Naive thymus-derived CD4-positive, alpha-beta T cell (primary cell): ENCODE results near the gene OR10V1. TPM values are rescaled to one million over a fixed set of nuclear protein-coding genes. Genes with fewer than 3 reads are reported as not detected.
A peak's percentile ranks its signal among the peaks of the same experiment; 100 is the strongest.

Experiments
- ATAC-seq: fragments of 150-1000 bp; cut with Tn5 transposase; 2 replicates; pipeline ENCODE4 v1.10.0; 2021; ENCODE audit warnings: mild to moderate bottlenecking, moderate library complexity
- CTCF ChIA-PET: fragments of 350-600 bp; sonication (Branson Sonifier 250); formaldehyde crosslinking; loops from one replicate; lab custom pipeline; 2021; ENCODE audit warnings: antibody characterized with exemption; lab: Charles Lee
- POLR2A ChIA-PET: fragments of 350-600 bp; sonication (Branson Sonifier 250); formaldehyde crosslinking; loops from one replicate; lab custom pipeline; 2021; ENCODE audit warnings: antibody characterized with exemption, inconsistent platforms; lab: Charles Lee
- DNase-seq, 9 donors: peaks; one replicate each; pipeline versions ENCODE4 v3.0.0 to v3.0.0-alpha.2; 2020 to 2022; ENCODE audit warnings: mixed read lengths in 1 of 9
- H3K27ac ChIP-seq: one replicate; pipeline ENCODE4 v1.7.0; 2013; ENCODE audit warnings: mild to moderate bottlenecking, low read depth, low read length, moderate library complexity
- H3K27me3 ChIP-seq, 2 donors: one replicate each; pipeline ENCODE4 v1.7.0; 2013; ENCODE audit warnings: low read length in 2 of 2, mild to moderate bottlenecking in 2 of 2, moderate library complexity in 2 of 2; ENCODE audit not compliant: control insufficient read depth in 2 of 2, insufficient read depth in 2 of 2
- H3K36me3 ChIP-seq, 3 experiments: 1 replicate in 2 of 3; 2 replicates in 1 of 3; pipeline ENCODE4 v1.7.0; 2013; ENCODE audit warnings: low read length in 3 of 3, mild to moderate bottlenecking in 3 of 3, moderate library complexity in 1 of 3; ENCODE audit not compliant: insufficient read depth in 3 of 3, control insufficient read depth in 2 of 3
- H3K4me1 ChIP-seq, 2 donors: one replicate each; pipeline ENCODE4 v1.7.0; 2013; ENCODE audit warnings: low read length in 2 of 2, mild to moderate bottlenecking in 2 of 2, moderate library complexity in 1 of 2; ENCODE audit not compliant: control insufficient read depth in 2 of 2, insufficient read depth in 2 of 2
- H3K4me3 ChIP-seq: 2 replicates; pipeline ENCODE4 v1.7.0; 2013; ENCODE audit warnings: mild to moderate bottlenecking, low read length
- H3K9me3 ChIP-seq, 3 experiments: 1 replicate in 2 of 3; 2 replicates in 1 of 3; pipeline ENCODE4 v1.7.0; 2013; ENCODE audit warnings: low read length in 3 of 3; ENCODE audit not compliant: control insufficient read depth in 2 of 3
- H3K27ac Mint-ChIP-seq, 9 donors: one replicate each; pipeline ENCODE4 v1.8.0; 2020 to 2022; ENCODE audit warnings: mixed read lengths in 9 of 9, mild to moderate bottlenecking in 8 of 9, moderate library complexity in 5 of 9, inconsistent platforms in 2 of 9
- H3K27me3 Mint-ChIP-seq, 5 donors: one replicate each; pipeline ENCODE4 v1.8.0; 2021 to 2022; ENCODE audit warnings: mixed read lengths in 5 of 5, mild to moderate bottlenecking in 1 of 5
- H3K36me3 Mint-ChIP-seq, 5 donors: one replicate each; pipeline ENCODE4 v1.8.0; 2020 to 2022; ENCODE audit warnings: mixed read lengths in 5 of 5, mild to moderate bottlenecking in 3 of 5, inconsistent platforms in 1 of 5
- H3K4me1 Mint-ChIP-seq, 7 donors: one replicate each; pipeline ENCODE4 v1.8.0; 2020 to 2022; ENCODE audit warnings: mixed read lengths in 7 of 7, mild to moderate bottlenecking in 3 of 7, inconsistent platforms in 1 of 7
- H3K4me3 Mint-ChIP-seq, 10 donors: one replicate each; pipeline ENCODE4 v1.8.0; 2020 to 2022; ENCODE audit warnings: mild to moderate bottlenecking in 10 of 10, mixed read lengths in 10 of 10, moderate library complexity in 6 of 10, inconsistent platforms in 2 of 10
- H3K9me3 Mint-ChIP-seq, 11 donors: one replicate each; pipeline ENCODE4 v1.8.0; 2020 to 2022; ENCODE audit warnings: mixed read lengths in 11 of 11, mild to moderate bottlenecking in 4 of 11, inconsistent platforms in 1 of 11, moderate library complexity in 1 of 11
- intact Hi-C, 2 donors: fragments of 100-400 bp; cut with micrococcal nuclease; formaldehyde crosslinking; loops; one replicate each; pipeline ENCODE4 v1.15.1; 2023
- polyA plus RNA-seq, 2 donors: library from polyadenylated mRNA; unstranded; fragments of 300-500 nt; fragmentation: Illumina TruSeq; gene quantifications; one replicate each; pipeline ENCODE4 v1.2.3, GENCODE V29; 2021
- total RNA-seq, 6 experiments: library from RNA in 5 of 6; stranded (reverse) in 5 of 6; gene quantifications; 1 replicate in 5 of 6; 2 replicates in 1 of 6; pipeline ENCODE4 v1.2.3 and lab custom pipeline; 2021 to 2026

Gene OR10V1
- total RNA-seq: not detected
- polyA plus RNA-seq: not detected
- total RNA-seq (lab: John Stamatoyannopoulos, UW): not detected

GRCh38 chr11:59713745-59714144 is at the start of gene OR10V1:
OR10V1 (minus strand) TSS chr11:59713845; CDS start chr11:59713845, 0 bp downstream.
- intact Hi-C loops: no loop called here
- Mint-ChIP-seq H3K4me1 (no peaks in the 10 kb centered on the region), H3K9me3 (no peaks in the 10 kb centered on the region), H3K4me3 (no peak within 1 kb of the TSS), H3K27me3 (peaks cover 13 to 33% (median 19%) of the 10 kb centered on the region in 5 donors), H3K27ac (no peak within 1 kb of the TSS), H3K36me3 (no peaks in the 10 kb centered on the region)
- H3K27me3 ChIP-seq: peaks cover 0 to 5% of the 10 kb centered on the region in 2 donors
- ATAC-seq (no peak), DNase-seq (no peak)
- H3K4me1 ChIP-seq: no peaks in the 10 kb centered on the region
- POLR2A ChIA-PET: no interaction called here
- no peak within 1 kb of the TSS for H3K4me3 ChIP-seq
- CTCF ChIA-PET: no interaction called here
- H3K9me3 ChIP-seq: no peaks in the 10 kb centered on the region
- H3K27ac ChIP-seq: no peak within 1 kb of the TSS
- H3K36me3 ChIP-seq: no peaks in the 10 kb centered on the region

- Histone ChIP-seq H3K4me3 (no peak overlapping the region), H3K36me3 (no peaks in the 10 kb centered on the region), H3K4me1 (peaks cover 10 to 12% of the 10 kb centered on the region in 2 donors), H3K9me3 (no peaks in the 10 kb centered on the region), H3K27me3 (no peaks in the 10 kb centered on the region), H3K27ac (no peak overlapping the region)
- DNase-seq (no peak), ATAC-seq (no peak)
- Mint-ChIP-seq H3K4me1 (peaks cover 5 to 51% (median 18%) of the 10 kb centered on the region in 7 donors), H3K36me3 (peaks cover 0 to 25% (median 0%) of the 10 kb centered on the region in 5 donors), H3K4me3 (no peak overlapping the region), H3K9me3 (no peaks in the 10 kb centered on the region), H3K27me3 (peaks cover 0 to 7% (median 0%) of the 10 kb centered on the region in 5 donors), H3K27ac (no peak overlapping the region)
- ChIA-PET CTCF (no interaction called here), POLR2A (interaction anchor here (1.9 kb wide), 1 partner anchor 10 kb away, joined by 5 read pairs; no protein-coding TSS in a partner anchor)
- intact Hi-C loops: loop anchor here in 1 of 2 donors (10.0 kb wide), 1 partner anchor 587 kb away; the partner anchor contains the start of gene DTX4
These were observed 48.3 kb upstream of the OR10V1 start for GRCh38 chr11:59761993-59762392.

GRCh38 chr11:59760771-59761170 is 47.1 kb upstream of the OR10V1 start:
- Histone ChIP-seq H3K9me3 (no peaks in the 10 kb centered on the region), H3K27ac (no peak overlapping the region), H3K4me1 (peaks cover 4% of the 10 kb centered on the region in 2 donors), H3K36me3 (no peaks in the 10 kb centered on the region), H3K27me3 (no peaks in the 10 kb centered on the region), H3K4me3 (no peak overlapping the region)
- peaks cover 0 to 25% (median 0%) of the 10 kb centered on the region in 5 donors for H3K36me3 Mint-ChIP-seq
- DNase-seq (no peak), ATAC-seq (no peak)
- peaks cover 5 to 58% (median 25%) of the 10 kb centered on the region in 7 donors for H3K4me1 Mint-ChIP-seq
- H3K9me3 Mint-ChIP-seq: no peaks in the 10 kb centered on the region
- ChIA-PET CTCF (interaction anchor here (2.5 kb wide), 1 partner anchor 41 kb away, joined by 11 read pairs; no protein-coding TSS in a partner anchor), POLR2A (interaction anchor here (1.9 kb wide), 1 partner anchor 11 kb away, joined by 5 read pairs; no protein-coding TSS in a partner anchor)
- H3K4me3 Mint-ChIP-seq: peak overlapping the region in 1 of 10 donors; percentile 34
- intact Hi-C loops: loop anchor here in 1 of 2 donors (10.0 kb wide), 1 partner anchor 586 kb away; the partner anchor contains the start of gene DTX4
- H3K27ac Mint-ChIP-seq: no peak overlapping the region
- H3K27me3 Mint-ChIP-seq: peaks cover 0 to 15% (median 0%) of the 10 kb centered on the region in 5 donors

GRCh38 chr11:59759900-59760299 is 46.3 kb upstream of the OR10V1 start:
- intact Hi-C loops: loop anchor here (5.0 to 10.0 kb wide), 3 partner anchors 585 to 615 kb away; partner anchors contain the start of genes DTX4 (in 2 of the 2) and FAM111A (in 1 of the 2)
- Mint-ChIP-seq H3K9me3 (no peaks in the 10 kb centered on the region), H3K4me1 (peaks cover 2 to 52% (median 20%) of the 10 kb centered on the region in 7 donors), H3K27me3 (peaks cover 0 to 12% (median 0%) of the 10 kb centered on the region in 5 donors), H3K4me3 (no peak overlapping the region), H3K36me3 (peaks cover 0 to 22% (median 0%) of the 10 kb centered on the region in 5 donors), H3K27ac (no peak overlapping the region)
- ChIA-PET POLR2A (no interaction called here), CTCF (interaction anchor here (2.5 kb wide), 1 partner anchor 42 kb away, joined by 11 read pairs; no protein-coding TSS in a partner anchor)
- Histone ChIP-seq H3K36me3 (no peaks in the 10 kb centered on the region), H3K27me3 (no peaks in the 10 kb centered on the region), H3K4me3 (no peak overlapping the region), H3K4me1 (peaks cover 6 to 8% of the 10 kb centered on the region in 2 donors), H3K9me3 (no peaks in the 10 kb centered on the region), H3K27ac (no peak overlapping the region)
- ATAC-seq: no peak
- no peak for DNase-seq

GRCh38 chr11:59758401-59759037 is 44.9 kb upstream of the OR10V1 start:
- no peak overlapping the region for H3K27ac Mint-ChIP-seq
- Histone ChIP-seq H3K27me3 (no peaks in the 10 kb centered on the region), H3K9me3 (no peaks in the 10 kb centered on the region), H3K36me3 (no peaks in the 10 kb centered on the region), H3K27ac (no peak overlapping the region), H3K4me1 (peaks cover 8 to 12% of the 10 kb centered on the region in 2 donors), H3K4me3 (no peak overlapping the region)
- CTCF ChIA-PET: no interaction called here
- H3K36me3 Mint-ChIP-seq: peaks cover 0 to 22% (median 0%) of the 10 kb centered on the region in 5 donors
- peaks cover 0 to 15% (median 0%) of the 10 kb centered on the region in 5 donors for H3K27me3 Mint-ChIP-seq
- peak overlapping the region in 2 of 10 donors; percentile 2 to 33 for H3K4me3 Mint-ChIP-seq
- intact Hi-C loops: loop anchor here in 1 of 2 donors (5.0 to 10.0 kb wide), 2 partner anchors 586 to 614 kb away; partner anchors contain the start of genes DTX4 and FAM111A
- POLR2A ChIA-PET: interaction anchor here (0.7 kb wide), 1 partner anchor 89 kb away, joined by 4 read pairs; the partner anchor contains the start of gene PATL1
- DNase-seq (no peak), ATAC-seq (no peak)
- H3K4me1 Mint-ChIP-seq: peaks cover 11 to 53% (median 24%) of the 10 kb centered on the region in 7 donors
- no peaks in the 10 kb centered on the region for H3K9me3 Mint-ChIP-seq

GRCh38 chr11:59756845-59757244 is 43.2 kb upstream of the OR10V1 start:
- POLR2A ChIA-PET: interaction anchor here (2.7 kb wide), 1 partner anchor 16 kb away, joined by 11 read pairs; no protein-coding TSS in a partner anchor
- H3K9me3 Mint-ChIP-seq: no peaks in the 10 kb centered on the region

More at GRCh38 chr11:59756845-59757244, 43.2 kb upstream of the OR10V1 start:
- peaks cover 0 to 15% (median 0%) of the 10 kb centered on the region in 5 donors for H3K27me3 Mint-ChIP-seq
- CTCF ChIA-PET: interaction anchor here (0.5 to 5.5 kb wide), 6 partner anchors 9 to 54 kb away, joined by 3 to 79 read pairs (median 10); partner anchors contain the start of gene MRPL16
- DNase-seq: no peak
- Histone ChIP-seq H3K4me3 (no peak overlapping the region), H3K27ac (no peak overlapping the region), H3K9me3 (no peaks in the 10 kb centered on the region), H3K4me1 (peaks cover 8 to 12% of the 10 kb centered on the region in 2 donors), H3K27me3 (no peaks in the 10 kb centered on the region), H3K36me3 (no peaks in the 10 kb centered on the region)
- intact Hi-C loops: loop anchor here (2.0 to 10.0 kb wide), 3 partner anchors 86 to 612 kb away; partner anchors contain the start of genes DTX4 (in 1 of the 2) and FAM111A (in 1 of the 2)
- no peak for ATAC-seq
- peak overlapping the region in 3 of 9 donors; percentile 46 to 74 (median 69) for H3K27ac Mint-ChIP-seq
- peaks cover 0 to 15% (median 0%) of the 10 kb centered on the region in 5 donors for H3K36me3 Mint-ChIP-seq
- H3K4me1 Mint-ChIP-seq: peaks cover 11 to 48% (median 23%) of the 10 kb centered on the region in 7 donors
- H3K4me3 Mint-ChIP-seq: peak overlapping the region in 8 of 10 donors; percentile 79 to 90 (median 86)
